Measurements from ENCODE around the gene SESN2.

The SESN2 gene

DNA sequence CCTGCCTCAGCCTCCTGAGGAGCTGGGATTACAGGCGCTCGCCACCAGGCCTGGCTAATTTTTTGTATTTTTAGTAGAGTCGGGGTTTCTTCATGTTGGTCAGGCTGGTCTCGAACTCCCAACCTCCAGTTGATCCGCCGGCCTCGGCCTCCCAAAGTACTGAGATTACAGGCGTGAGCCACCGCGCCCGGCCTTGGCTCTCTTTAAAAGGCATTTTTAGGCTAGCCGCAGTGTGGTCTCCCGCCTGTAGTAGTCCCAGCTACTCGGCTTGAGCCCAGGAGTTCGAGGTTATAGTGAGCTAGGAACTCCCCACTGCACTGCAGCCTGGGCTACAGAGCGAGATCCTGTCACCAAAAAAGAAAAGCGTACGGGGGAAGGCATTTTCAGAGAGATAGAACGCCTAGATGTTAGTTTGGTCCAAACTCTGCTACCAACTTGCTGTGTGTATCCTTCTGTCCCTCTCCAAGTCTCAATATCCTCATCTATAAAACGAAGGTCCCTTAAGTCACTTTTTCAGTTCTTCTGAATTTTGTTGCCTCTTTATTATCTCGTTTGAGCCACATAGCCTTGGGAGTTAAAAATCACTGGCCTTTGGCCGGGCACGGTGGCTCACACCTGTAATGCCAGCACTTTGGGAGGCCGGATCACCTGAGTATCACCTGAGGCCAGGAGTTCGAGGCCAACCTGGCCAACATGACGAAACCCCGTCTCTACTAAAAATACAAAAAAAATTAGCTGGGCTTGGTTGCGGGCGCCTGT is 70.3 kb downstream of the SESN2 start:
- DNase-seq (ENCODE audit: low read depth), result peak; percentile 3
